ENCODE measurements around the gene FAM151B.

- TF ChIP-seq, protein P1, sequence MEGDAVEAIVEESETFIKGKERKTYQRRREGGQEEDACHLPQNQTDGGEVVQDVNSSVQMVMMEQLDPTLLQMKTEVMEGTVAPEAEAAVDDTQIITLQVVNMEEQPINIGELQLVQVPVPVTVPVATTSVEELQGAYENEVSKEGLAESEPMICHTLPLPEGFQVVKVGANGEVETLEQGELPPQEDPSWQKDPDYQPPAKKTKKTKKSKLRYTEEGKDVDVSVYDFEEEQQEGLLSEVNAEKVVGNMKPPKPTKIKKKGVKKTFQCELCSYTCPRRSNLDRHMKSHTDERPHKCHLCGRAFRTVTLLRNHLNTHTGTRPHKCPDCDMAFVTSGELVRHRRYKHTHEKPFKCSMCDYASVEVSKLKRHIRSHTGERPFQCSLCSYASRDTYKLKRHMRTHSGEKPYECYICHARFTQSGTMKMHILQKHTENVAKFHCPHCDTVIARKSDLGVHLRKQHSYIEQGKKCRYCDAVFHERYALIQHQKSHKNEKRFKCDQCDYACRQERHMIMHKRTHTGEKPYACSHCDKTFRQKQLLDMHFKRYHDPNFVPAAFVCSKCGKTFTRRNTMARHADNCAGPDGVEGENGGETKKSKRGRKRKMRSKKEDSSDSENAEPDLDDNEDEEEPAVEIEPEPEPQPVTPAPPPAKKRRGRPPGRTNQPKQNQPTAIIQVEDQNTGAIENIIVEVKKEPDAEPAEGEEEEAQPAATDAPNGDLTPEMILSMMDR (IDR thresholded peaks at IDR 0.05; ENCODE audit: insufficient read depth, low read length, poor library complexity, severe bottlenecking) = no peak
- no peak for TF ChIP-seq EZH2phosphoT487 (conservative IDR thresholded peaks at IDR 0.05; ENCODE audit: low read length)
Measured at GRCh38 chr5:80592105-80592504, 104.2 kb downstream of the FAM151B start.

All from SU-DHL-6 (cell line).